Esophagus muscularis mucosa (tissue), 4 donors: ENCODE results near the gene HDLBP.

Experiments
- EP300 ChIP-seq: sonication (generic); formaldehyde crosslinking; IDR thresholded peaks from one replicate; pipeline ENCODE4 v1.6.1; 2017; ENCODE audit warnings: antibody characterized with exemption
- POLR2A ChIP-seq: fragments of 450-650 bp; IDR thresholded peaks from one replicate; pipeline ENCODE4 v1.6.1; 2017; ENCODE audit warnings: antibody characterized with exemption, moderate library complexity, mild to moderate bottlenecking, low read depth
- TF ChIP-seq, protein P1 (sequence below), 3 experiments: fragments of 200-600 bp in 2 of 3; fragments of 450-650 bp in 1 of 3; sonication (generic) in 2 of 3; IDR thresholded peaks; one replicate each; pipeline ENCODE4 v1.5.1; 2017 to 2019; ENCODE audit warnings: antibody characterized with exemption in 3 of 3, mild to moderate bottlenecking in 2 of 3, moderate library complexity in 1 of 3

DNA sequence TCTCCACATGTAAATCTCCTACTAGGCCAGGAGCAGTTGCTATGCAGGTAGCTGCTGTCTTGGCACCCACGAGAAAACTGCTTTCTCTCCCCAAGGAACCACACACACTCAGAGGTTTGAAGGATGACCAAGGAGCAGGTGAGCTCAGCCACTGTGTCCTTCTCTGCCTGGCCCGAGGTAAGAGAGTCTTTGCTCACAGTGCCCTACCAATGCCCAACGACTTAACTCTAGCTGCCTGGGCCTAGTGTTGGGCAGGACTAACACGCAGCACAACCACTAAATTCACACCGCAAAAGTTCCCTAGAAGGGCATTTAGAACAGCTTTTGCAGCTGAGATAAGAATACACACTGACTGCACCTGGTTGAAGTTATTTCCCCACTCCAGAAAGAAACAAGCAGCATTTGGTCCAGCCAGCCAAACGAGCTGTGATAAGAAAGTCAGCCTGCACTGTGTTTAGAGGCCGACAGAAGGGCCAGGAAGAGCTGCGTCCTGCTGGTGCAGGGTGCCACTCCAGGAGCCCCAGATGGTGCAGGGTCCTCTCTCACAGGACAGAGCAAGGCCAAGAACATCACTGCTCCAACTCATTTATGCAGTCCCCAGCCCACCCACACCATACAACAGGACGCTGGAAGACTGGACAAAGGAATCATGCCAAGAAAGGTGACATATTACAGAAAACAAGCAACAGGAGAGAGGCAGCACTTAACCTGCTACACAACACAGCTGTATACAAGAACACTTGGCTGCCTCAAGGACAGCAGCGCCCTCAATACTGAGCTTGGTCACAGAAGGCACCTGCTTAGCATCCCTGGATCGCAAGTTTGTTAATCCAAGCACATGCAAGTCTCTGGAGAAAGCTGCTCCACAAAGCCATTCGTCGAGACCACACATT lies 12.5 kb downstream of the HDLBP start:
- TF ChIP-seq, protein P1, sequence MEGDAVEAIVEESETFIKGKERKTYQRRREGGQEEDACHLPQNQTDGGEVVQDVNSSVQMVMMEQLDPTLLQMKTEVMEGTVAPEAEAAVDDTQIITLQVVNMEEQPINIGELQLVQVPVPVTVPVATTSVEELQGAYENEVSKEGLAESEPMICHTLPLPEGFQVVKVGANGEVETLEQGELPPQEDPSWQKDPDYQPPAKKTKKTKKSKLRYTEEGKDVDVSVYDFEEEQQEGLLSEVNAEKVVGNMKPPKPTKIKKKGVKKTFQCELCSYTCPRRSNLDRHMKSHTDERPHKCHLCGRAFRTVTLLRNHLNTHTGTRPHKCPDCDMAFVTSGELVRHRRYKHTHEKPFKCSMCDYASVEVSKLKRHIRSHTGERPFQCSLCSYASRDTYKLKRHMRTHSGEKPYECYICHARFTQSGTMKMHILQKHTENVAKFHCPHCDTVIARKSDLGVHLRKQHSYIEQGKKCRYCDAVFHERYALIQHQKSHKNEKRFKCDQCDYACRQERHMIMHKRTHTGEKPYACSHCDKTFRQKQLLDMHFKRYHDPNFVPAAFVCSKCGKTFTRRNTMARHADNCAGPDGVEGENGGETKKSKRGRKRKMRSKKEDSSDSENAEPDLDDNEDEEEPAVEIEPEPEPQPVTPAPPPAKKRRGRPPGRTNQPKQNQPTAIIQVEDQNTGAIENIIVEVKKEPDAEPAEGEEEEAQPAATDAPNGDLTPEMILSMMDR (IDR thresholded peaks at IDR 0.05): no peak
- no peak for TF ChIP-seq POLR2A
- no peak for TF ChIP-seq EP300
